ENCODE measurements around the gene TNIP2.

TNIP2 gene

DNA sequence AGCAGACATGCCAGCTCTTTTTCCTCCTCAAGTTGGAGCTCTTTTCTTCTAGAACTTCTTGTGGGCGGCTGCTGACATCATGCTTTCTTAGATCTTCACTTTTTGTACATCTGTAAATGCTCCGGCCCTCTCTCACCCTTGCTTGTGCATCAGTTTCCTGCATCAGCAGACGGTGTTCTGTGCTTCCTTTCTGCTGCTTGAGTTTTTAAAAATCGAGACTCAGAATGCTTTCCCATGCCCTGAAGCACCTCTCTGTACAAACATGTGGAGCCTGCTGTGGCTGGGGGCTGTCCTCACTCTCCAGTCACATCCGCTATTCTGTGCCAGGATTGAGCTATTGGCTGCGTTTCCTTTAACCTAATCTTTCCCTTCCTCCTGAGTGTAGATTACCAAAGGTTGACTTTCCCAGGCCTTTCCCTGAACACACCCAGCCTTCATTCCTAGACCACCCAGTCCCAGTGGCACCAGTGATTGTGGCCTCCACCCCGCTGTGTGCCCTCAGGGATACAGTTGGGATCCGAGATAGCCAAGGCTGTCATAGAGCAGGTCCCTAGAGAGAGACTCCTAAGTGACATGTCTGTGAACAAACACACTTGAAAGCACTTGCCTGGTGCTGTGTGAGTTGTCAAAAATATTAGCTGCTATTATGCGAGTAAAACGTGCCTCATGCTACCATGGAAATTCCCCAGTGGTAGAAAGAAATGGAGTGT lies 41.9 kb downstream of the TNIP2 start:
- DNase-seq: peak; percentile 46

DNA sequence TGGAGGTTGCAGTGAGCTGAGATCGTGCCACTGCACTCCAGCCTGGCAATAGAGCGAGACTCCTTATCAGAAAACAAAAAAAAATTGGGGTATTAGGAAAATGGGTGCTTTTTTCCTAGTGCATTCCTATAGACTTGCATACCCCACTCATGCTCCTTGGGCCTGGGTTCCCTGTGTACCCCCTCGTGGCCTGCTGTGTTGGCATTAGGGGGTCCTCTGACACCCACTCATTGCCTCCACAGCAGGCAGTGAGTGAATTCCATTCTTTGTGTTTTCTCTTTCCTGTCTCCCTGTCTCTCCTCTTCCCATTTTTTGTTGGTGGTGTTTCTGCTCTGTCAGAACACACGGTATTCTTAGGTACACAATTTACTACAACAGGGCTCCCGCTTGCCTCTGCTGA lies 42.8 kb downstream of the TNIP2 start:
- no peak for DNase-seq

- DNase-seq: no peak
Measured at GRCh38 chr4:2712261-2712842, 43.8 kb downstream of the TNIP2 start.

GRCh38 chr4:2702770-2703169 lies 53.4 kb downstream of the TNIP2 start:
- DNase-seq: no peak

DNA sequence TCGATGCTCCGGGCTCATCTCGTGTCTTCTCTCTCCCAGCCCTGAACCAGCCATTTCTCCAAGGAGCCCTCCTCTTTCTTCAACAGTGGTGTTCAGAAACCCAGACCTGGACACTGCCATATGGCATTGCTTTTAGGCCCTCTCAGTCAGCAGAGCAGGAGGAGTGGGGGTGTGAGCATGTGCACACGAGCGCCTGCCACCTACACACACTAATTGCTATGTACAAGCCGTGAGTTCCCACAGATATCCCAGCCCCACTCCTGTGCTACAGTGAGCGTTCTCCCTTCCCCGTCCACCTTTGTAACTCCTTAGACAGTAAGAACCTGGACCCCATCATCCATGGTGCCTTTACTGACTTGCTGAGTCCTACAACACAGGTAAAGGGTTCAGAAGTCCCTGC lies 53.8 kb downstream of the TNIP2 start:
- no peak for DNase-seq

DNA sequence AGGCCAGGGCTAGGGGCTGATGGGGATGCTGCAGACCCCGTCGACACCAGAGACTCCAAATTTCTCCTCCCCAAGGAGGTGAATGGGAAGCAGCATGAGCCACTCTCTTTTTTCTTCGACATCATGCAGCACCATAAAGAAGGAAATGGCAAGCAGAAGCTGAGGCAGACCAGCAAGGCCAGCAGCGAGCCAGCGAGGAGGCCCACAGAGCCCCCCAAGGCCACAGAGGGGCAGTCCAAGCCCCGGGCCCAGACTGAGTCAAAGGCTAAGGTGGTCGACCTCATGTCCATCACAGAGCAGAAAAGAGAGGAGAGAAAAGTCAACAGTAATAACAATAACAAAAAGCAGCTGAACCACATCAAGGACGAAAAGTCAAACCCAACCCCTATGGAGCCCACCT lies 56.1 kb downstream of the TNIP2 start:
- no peak for DNase-seq

DNA sequence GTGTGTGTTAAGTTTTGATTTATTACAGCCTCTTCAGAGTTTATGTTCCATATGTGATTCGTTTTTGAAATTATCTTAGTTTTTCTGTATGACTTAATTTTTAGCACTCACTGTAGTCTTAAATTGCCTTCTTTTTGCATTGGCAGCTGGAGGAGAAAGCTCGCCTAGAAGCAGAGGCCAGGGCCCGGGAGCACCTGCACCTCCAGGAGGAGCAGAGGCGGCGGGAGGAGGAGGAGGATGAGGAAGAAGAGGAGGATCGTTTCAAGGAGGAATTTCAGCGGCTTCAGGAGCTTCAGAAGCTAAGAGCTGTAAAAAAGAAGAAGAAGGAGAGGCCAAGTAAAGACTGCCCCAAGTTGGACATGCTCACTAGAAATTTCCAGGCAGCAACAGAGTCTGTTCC lies 56.6 kb downstream of the TNIP2 start:
- no peak for DNase-seq

DNA sequence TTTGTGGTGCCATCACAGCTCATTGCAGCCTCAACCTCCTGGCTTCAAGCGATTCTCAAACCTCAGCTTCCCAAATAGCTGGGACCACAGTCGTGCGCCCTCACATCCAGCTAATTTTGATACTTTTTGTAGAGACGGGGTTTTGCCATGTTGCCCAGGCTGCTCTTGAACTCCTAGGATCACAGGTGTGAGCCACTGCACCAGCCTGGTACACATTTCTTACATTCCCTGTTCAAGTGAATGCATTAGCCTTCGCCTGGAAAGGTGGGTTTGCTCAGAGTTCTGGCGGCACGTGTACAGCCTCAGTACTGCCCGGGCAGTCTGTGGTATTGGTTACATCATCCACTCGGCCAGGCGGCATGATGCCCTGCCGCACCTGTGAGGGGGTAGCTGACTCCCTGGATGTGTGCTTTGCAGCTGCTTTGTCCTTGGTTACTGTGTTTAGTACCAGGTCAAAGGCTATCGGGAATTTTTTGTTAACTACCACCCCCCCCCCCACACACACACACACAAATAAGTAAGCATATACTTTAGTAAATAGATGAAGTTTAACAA lies 57.1 kb downstream of the TNIP2 start:
- no peak for DNase-seq

DNA sequence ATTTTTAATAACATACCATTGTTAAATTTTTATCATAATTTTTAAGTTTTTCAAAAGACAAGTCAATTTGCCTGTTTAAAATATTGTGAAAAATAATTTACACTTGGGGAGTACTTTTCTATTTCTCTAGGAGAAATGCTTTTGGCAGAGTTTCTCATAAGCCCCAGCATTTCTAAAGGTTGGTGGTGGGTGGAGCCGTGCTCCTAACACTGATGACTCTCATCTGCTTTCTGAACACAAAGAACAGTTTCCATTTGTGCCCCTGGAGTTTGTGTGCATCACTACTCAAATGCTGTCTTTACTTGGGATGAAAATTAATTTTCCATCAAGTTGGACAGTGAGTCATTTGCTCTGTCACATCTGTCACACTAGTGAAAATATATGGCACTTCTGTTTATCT lies 57.6 kb downstream of the TNIP2 start:
- no peak for DNase-seq

DNA sequence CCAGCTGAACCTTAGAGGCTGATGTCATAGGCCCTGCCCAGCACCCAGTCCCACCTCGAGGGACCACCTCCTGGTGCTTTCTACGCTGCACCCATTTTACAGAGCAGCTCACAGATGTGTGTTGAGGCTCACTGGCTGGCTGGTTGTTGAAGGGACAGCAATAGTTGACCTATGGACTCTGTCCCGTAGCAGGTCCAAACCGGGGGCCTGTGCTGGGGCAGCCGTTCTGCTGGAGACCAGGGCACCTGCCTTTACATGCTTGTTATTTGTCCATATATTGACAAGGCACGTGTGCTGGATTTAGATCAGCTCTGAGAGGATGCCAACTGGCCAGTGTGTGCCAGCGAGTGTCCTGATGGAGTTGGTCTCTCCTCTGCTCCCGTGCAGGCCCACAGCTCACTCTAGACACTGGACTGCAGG lies 58.1 kb downstream of the TNIP2 start:
- no peak for DNase-seq

DNA sequence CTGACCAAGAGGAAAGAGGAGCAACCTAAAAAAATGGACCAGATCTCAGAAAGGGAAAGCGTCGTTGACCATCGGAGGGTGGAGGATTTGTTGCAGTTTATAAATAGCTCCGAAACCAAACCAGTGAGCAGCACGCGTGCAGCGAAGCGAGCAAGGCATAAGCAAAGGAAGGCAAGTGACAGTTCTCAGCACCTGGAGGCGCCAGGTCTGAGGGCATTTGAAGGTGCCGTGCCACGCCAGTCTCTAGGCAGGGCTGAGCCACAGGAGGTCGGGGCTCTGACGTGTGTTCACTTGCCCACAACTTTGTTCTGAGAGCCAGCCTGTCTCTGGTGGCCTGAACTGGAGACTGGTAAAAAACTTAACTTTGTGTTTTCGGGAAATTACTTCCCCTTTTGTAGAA lies 59.7 kb downstream of the TNIP2 start:
- DNase-seq: no peak

- no peak for DNase-seq
Measured at GRCh38 chr4:2695346-2696060, 60.6 kb downstream of the TNIP2 start.

DNA sequence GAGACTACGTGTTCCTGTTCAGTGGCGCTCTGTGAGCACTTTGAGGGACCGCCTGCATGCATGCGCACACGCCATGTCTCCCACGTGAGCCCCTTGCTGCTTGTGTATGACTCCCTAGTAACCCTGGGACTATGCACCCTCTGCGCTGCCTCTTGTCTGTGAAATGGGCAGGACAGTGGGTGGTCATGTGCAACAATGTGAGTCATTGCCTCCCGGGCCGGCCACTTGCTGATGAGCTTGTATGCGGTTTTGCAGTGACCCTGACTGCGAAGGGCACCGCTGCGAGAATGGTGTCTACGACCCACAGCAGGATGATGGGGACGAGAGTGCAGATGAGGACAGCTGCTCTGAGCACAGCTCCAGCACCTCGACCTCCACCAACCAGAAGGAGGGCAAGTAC lies 61.4 kb downstream of the TNIP2 start:
- no peak for DNase-seq

- DNase-seq: peak; percentile 56
Measured at GRCh38 chr4:2691952-2692435, 64.1 kb downstream of the TNIP2 start.

Measured in activated CD4-positive, alpha-beta T cell treated with anti-CD3 and anti-CD28 coated beads for 48 hours (primary cell).